A549 (cell line): ENCODE data around the gene GPR27. TPM values are rescaled to one million over a fixed set of nuclear protein-coding genes. Genes with fewer than 3 reads are reported as not detected.

Experiments
- ATAC-seq, 2 experiments: fragments of 200-7000 bp in 1 of 2; fragments of >200 bp in 1 of 2; cut with Nextera tagmentation in 1 of 2; cut with Tn5 transposase in 1 of 2; 3 replicates each; pipeline versions ENCODE4 v1.8.0 to v1.9.1; 2018 to 2020; ENCODE audit warnings: mild to moderate bottlenecking in 1 of 2, moderate library complexity in 1 of 2
- CTCF ChIA-PET: fragments of 300-600 bp; sonication (Branson Sonifier 250); formaldehyde crosslinking; extraction: SDS; loops from one replicate; lab custom pipeline; 2021; ENCODE audit warnings: antibody characterized with exemption, inconsistent platforms; lab: Yijun Ruan, JAX
- POLR2A ChIA-PET: fragments of 350-600 bp; formaldehyde crosslinking; extraction: SDS; loops from one replicate; lab custom pipeline; 2021; ENCODE audit warnings: antibody characterized with exemption, inconsistent platforms; lab: Yijun Ruan, JAX
- DNase-seq, 2 experiments: peaks; one replicate each; pipeline versions ENCODE4 v3.0.0 to v3.0.0-alpha.2; 2011 to 2016; ENCODE audit warnings: low read depth in 1 of 2, low spot score in 1 of 2
- FAIRE-seq: peaks from 2 replicates; lab custom pipeline; 2011; peaks lifted over from hg19 to GRCh38; lab: Jason Lieb, UNC
- H3K27ac ChIP-seq, 2 experiments: fragments of >200 bp; sonication (Bioruptor Twin); formaldehyde crosslinking; 3 replicates each; pipeline ENCODE4 v1.5.1; 2016 to 2017
- H3K4me1 ChIP-seq: fragments of >200 bp; sonication (Bioruptor Twin); formaldehyde crosslinking; 3 replicates; pipeline ENCODE4 v1.6.1; 2016
- H3K4me2 ChIP-seq: fragments of >200 bp; sonication (Bioruptor Twin); formaldehyde crosslinking; 3 replicates; pipeline ENCODE4 v1.6.1; 2016
- H3K4me3 ChIP-seq: fragments of >200 bp; sonication (Bioruptor Twin); formaldehyde crosslinking; 3 replicates; pipeline ENCODE4 v1.5.1; 2016
- H3K9me3 ChIP-seq: fragments of >200 bp; sonication (Bioruptor Twin); formaldehyde crosslinking; 3 replicates; pipeline ENCODE4 v1.6.1; 2016
- BHLHE40 ChIP-seq: IDR thresholded peaks from 2 replicates; pipeline ENCODE4 v1.6.1; 2012; ENCODE audit warnings: low read depth, low read length, inconsistent platforms
- CBX2 ChIP-seq: fragments of 200-600 bp; sonication (generic); IDR thresholded peaks from 2 replicates; pipeline ENCODE4 v1.6.1; 2016; ENCODE audit warnings: low read depth, mild to moderate bottlenecking, borderline replicate concordance
- CBX8 ChIP-seq: fragments of 200-600 bp; sonication (generic); IDR thresholded peaks from 2 replicates; pipeline ENCODE4 v1.6.1; 2016
- CHD2 ChIP-seq: fragments of 150-350 bp; IDR thresholded peaks from 2 replicates; pipeline ENCODE4 v1.6.1; 2014; ENCODE audit warnings: low read length; ENCODE audit not compliant: partially characterized antibody
- EHF ChIP-seq: fragments of 250-450 bp; sonication (Bioruptor Pico); IDR thresholded peaks from 2 replicates; pipeline ENCODE4 v1.5.0; 2020; ENCODE audit warnings: mild to moderate bottlenecking
- ELK1 ChIP-seq: fragments of 150-350 bp; IDR thresholded peaks from 2 replicates; pipeline ENCODE4 v1.6.1; 2014; ENCODE audit warnings: low read depth, mild to moderate bottlenecking, low read length
- EP300 ChIP-seq, 2 experiments: fragments of >200 bp; sonication (Bioruptor Twin); formaldehyde crosslinking; IDR thresholded peaks; 2 replicates in 1 of 2; 3 replicates in 1 of 2; pipeline ENCODE4 v1.6.1; 2016 to 2017
- FOSL2 ChIP-seq, 2 experiments: fragments of 450-650 bp in 1 of 2; fragments of >200 bp in 1 of 2; sonication (Bioruptor Twin) in 1 of 2; formaldehyde crosslinking; IDR thresholded peaks; 2 replicates each; pipeline versions ENCODE4 v1.5.0 to v1.6.1; 2016 to 2020; ENCODE audit warnings: mild to moderate bottlenecking in 1 of 2, moderate library complexity in 1 of 2
- FOXS1 ChIP-seq: fragments of 250-450 bp; sonication (Bioruptor Pico); IDR thresholded peaks from 2 replicates; pipeline ENCODE4 v1.5.0; 2020; ENCODE audit warnings: mild to moderate bottlenecking, moderate library complexity
- GATA3 ChIP-seq: IDR thresholded peaks from 2 replicates; pipeline ENCODE4 v1.6.1; 2012; ENCODE audit warnings: borderline replicate concordance
- HDAC2 ChIP-seq: fragments of 200-600 bp; sonication (generic); IDR thresholded peaks from 2 replicates; pipeline ENCODE4 v1.6.1; 2016
- HOXA7 ChIP-seq: fragments of 250-450 bp; sonication (Bioruptor Pico); IDR thresholded peaks from 2 replicates; pipeline ENCODE4 v1.5.0; 2020; ENCODE audit warnings: mild to moderate bottlenecking, moderate library complexity
- JUN ChIP-seq, 2 experiments: fragments of >200 bp; sonication (Bioruptor Twin); formaldehyde crosslinking; IDR thresholded peaks; 2 replicates in 1 of 2; 3 replicates in 1 of 2; pipeline ENCODE4 v1.6.1; 2016 to 2017
- JUNB ChIP-seq: fragments of >200 bp; sonication (Bioruptor Twin); formaldehyde crosslinking; IDR thresholded peaks from 2 replicates; pipeline ENCODE4 v1.6.1; 2016
- KDM1A ChIP-seq: fragments of 200-600 bp; sonication (generic); IDR thresholded peaks from 2 replicates; pipeline ENCODE4 v1.6.1; 2016; ENCODE audit warnings: low read depth, mild to moderate bottlenecking
- KDM5A ChIP-seq: fragments of 200-600 bp; sonication (generic); IDR thresholded peaks from 2 replicates; pipeline ENCODE4 v1.6.1; 2016; ENCODE audit warnings: antibody characterized with exemption, mild to moderate bottlenecking
- MAZ ChIP-seq: fragments of 150-350 bp; IDR thresholded peaks from 2 replicates; pipeline ENCODE4 v1.6.1; 2014; ENCODE audit warnings: antibody characterized with exemption, low read depth, low read length, borderline replicate concordance
- NFE2L2 ChIP-seq: fragments of 150-350 bp; conservative IDR thresholded peaks from 2 replicates; pipeline ENCODE4 v1.6.1; 2014; ENCODE audit warnings: low read length
- NPAS2 ChIP-seq: fragments of 250-450 bp; sonication (Bioruptor Pico); IDR thresholded peaks from 2 replicates; pipeline ENCODE4 v1.8.0; 2022; ENCODE audit warnings: mild to moderate bottlenecking, moderate library complexity, borderline replicate concordance
- NR3C1 ChIP-seq: fragments of >200 bp; sonication (Bioruptor Twin); formaldehyde crosslinking; IDR thresholded peaks from 3 replicates; pipeline ENCODE4 v1.6.1; 2017
- POLR2A ChIP-seq: IDR thresholded peaks from 2 replicates; pipeline ENCODE4 v1.6.1; 2012; ENCODE audit warnings: mild to moderate bottlenecking, low read length
- RAD21 ChIP-seq, 2 experiments: fragments of >200 bp in 1 of 2; sonication (Bioruptor Twin) in 1 of 2; formaldehyde crosslinking in 1 of 2; IDR thresholded peaks in 1 of 2; conservative IDR thresholded peaks in 1 of 2; 2 replicates in 1 of 2; 3 replicates in 1 of 2; pipeline ENCODE4 v1.6.1; 2012 to 2018; ENCODE audit warnings: inconsistent platforms in 1 of 2
- RARB ChIP-seq: fragments of 250-450 bp; sonication (Bioruptor Pico); IDR thresholded peaks from 2 replicates; pipeline ENCODE4 v1.8.0; 2021; ENCODE audit warnings: mild to moderate bottlenecking, moderate library complexity
- RFX5 ChIP-seq: fragments of 450-650 bp; IDR thresholded peaks from 2 replicates; pipeline ENCODE4 v1.7.1; 2014; ENCODE audit warnings: antibody characterized with exemption, mild to moderate bottlenecking, moderate library complexity
- RNF2 ChIP-seq: fragments of 200-600 bp; sonication (generic); IDR thresholded peaks from 2 replicates; pipeline ENCODE4 v1.6.1; 2016; ENCODE audit warnings: low read depth, mild to moderate bottlenecking, antibody characterized with exemption, moderate library complexity, borderline replicate concordance
- SMC3 ChIP-seq: fragments of >200 bp; sonication (Bioruptor Twin); formaldehyde crosslinking; IDR thresholded peaks from 3 replicates; pipeline ENCODE4 v1.6.1; 2018; ENCODE audit warnings: inconsistent platforms
- TFCP2L1 ChIP-seq: fragments of 250-450 bp; sonication (Bioruptor Pico); IDR thresholded peaks from 2 replicates; pipeline ENCODE4 v1.5.0; 2021; ENCODE audit warnings: mild to moderate bottlenecking
- TP53 ChIP-seq: fragments of 250-450 bp; sonication (Bioruptor Pico); IDR thresholded peaks from 2 replicates; pipeline ENCODE4 v1.5.0; 2021; ENCODE audit warnings: mild to moderate bottlenecking, moderate library complexity
- ZC3H11A ChIP-seq: fragments of 450-650 bp; IDR thresholded peaks from 2 replicates; pipeline ENCODE4 v1.6.1; 2014; ENCODE audit warnings: antibody characterized with exemption, mild to moderate bottlenecking
- ZNF302 ChIP-seq: fragments of 250-450 bp; sonication (Bioruptor Pico); IDR thresholded peaks from 2 replicates; pipeline ENCODE4 v1.9.0; 2021; ENCODE audit warnings: inconsistent platforms, mild to moderate bottlenecking, moderate library complexity
- ZSCAN20 ChIP-seq: fragments of 250-450 bp; sonication (Bioruptor Pico); IDR thresholded peaks from 2 replicates; pipeline ENCODE4 v1.8.0; 2022; ENCODE audit warnings: mild to moderate bottlenecking, moderate library complexity
- WGBS: methylation state at CpG from one replicate; pipeline ENCODE4 v1.1.6; 2017; ENCODE audit errors: missing lambda C conversion rate; 5-methylcytosine and 5-hydroxymethylcytosine counted together
- polyA plus RNA-seq, 4 experiments: library from polyadenylated mRNA; depleted of rRNA in 3 of 4; stranded (reverse); fragments of >200 nt; fragmentation: RNase III in 1 of 4; extraction: RNeasy Plus Mini Kit Qiagen cat#74134 plus additional on column Dnase treatment in 1 of 4; gene quantifications; 2 replicates in 3 of 4; 3 replicates in 1 of 4; pipeline ENCODE4 v1.2.3, GENCODE V29; 2011 to 2017

The GPR27 gene
- polyA plus RNA-seq, 2 of the 4 experiments (the other 2 are of a cell fraction): 1.6 to 1.7 TPM

- no peak for ATAC-seq
- WGBS: 76% methylated on average over 1 of the region's 1 CpG
Measured at GRCh38 chr3:71742621-71743020, 11.0 kb upstream of the GPR27 start.

GRCh38 chr3:71744738-71745137 lies 8.9 kb upstream of the GPR27 start:
- no peak for FAIRE-seq
- no peak for TF ChIP-seq SMC3
- no peak for TF ChIP-seq TFCP2L1 (CRISPR knock-in tag)
- TF ChIP-seq NPAS2 (CRISPR knock-in tag): no peak
- TF ChIP-seq CBX8: no peak
- TF ChIP-seq KDM1A: no peak
- no peak for TF ChIP-seq HDAC2
- no peak for TF ChIP-seq RFX5
- no peak for TF ChIP-seq JUN (IDR thresholded peaks at IDR 0.05)
- no peak for TF ChIP-seq TP53 (CRISPR knock-in tag)
- TF ChIP-seq RNF2: no peak
- no peak for TF ChIP-seq EHF
- TF ChIP-seq ZC3H11A: no peak
- TF ChIP-seq CBX2: no peak
- TF ChIP-seq NFE2L2: no peak
- no peak for TF ChIP-seq ZSCAN20 (CRISPR knock-in tag)
- TF ChIP-seq KDM5A: no peak
- TF ChIP-seq ELK1: no peak
- H3K4me1 ChIP-seq: no peaks in the 10 kb centered on the region
- ChIA-PET POLR2A (no interaction called here), CTCF (interaction anchor here (0.8 to 1.8 kb wide), 2 partner anchors 14 to 16 kb away, joined by 3 to 6 read pairs; no protein-coding TSS in a partner anchor)
- no peak for DNase-seq
- no peak overlapping the region for H3K27ac ChIP-seq
- no peak overlapping the region for H3K4me2 ChIP-seq
- no peak for ATAC-seq
- 46% methylated on average over 3 of the region's 3 CpGs for WGBS
- peaks cover 33% of the 10 kb centered on the region for H3K9me3 ChIP-seq
- no peak overlapping the region for H3K4me3 ChIP-seq

More at GRCh38 chr3:71742621-71743020, 11.0 kb upstream of the GPR27 start:
- peaks cover 35% of the 10 kb centered on the region for H3K9me3 ChIP-seq
- no peak overlapping the region for H3K27ac ChIP-seq
- H3K4me1 ChIP-seq: no peaks in the 10 kb centered on the region
- CTCF ChIA-PET: interaction anchor here (0.9 kb wide), 1 partner anchor 14 kb away, joined by 3 read pairs; no protein-coding TSS in a partner anchor
- no peak for TF ChIP-seq JUNB
- TF ChIP-seq NPAS2 (CRISPR knock-in tag): no peak
- no peak for TF ChIP-seq ZNF302 (CRISPR knock-in tag)
- no peak for TF ChIP-seq KDM5A
- no peak for TF ChIP-seq EHF
- TF ChIP-seq TP53 (CRISPR knock-in tag): no peak
- no peak overlapping the region for H3K4me2 ChIP-seq
- POLR2A ChIA-PET: no interaction called here
- FAIRE-seq (no peak), DNase-seq (no peak)
- H3K4me3 ChIP-seq: no peak overlapping the region

DNA sequence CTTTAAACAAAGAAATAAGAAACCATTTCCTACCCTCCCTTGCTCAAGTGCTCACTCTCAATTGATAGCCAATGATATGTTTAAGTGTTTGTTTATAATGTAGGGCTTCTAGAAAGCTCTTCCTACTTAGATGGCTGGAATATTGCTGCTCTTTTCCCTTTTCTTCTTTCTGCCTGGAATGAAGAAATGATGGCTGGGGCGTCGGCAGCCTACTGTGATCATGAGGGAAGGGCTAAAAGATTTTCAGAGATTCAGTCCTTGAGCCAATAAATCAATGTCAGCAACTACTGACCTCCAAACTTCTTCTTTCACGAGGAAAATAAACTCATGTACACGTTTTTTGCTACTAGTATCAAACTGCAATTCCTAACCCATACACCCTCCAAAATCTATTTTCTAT lies 2.1 kb upstream of the GPR27 start:
- FAIRE-seq (no peak), DNase-seq (no peak), ATAC-seq (no peak)
- H3K9me3 ChIP-seq: no peaks in the 10 kb centered on the region
- TF ChIP-seq BHLHE40 (no peak), SMC3 (no peak), EHF (no peak), RNF2 (no peak), FOXS1 (CRISPR knock-in tag) (no peak), MAZ (no peak), FOSL2 (IDR thresholded peaks at IDR 0.05) (no peak), FOSL2 (CRISPR knock-in tag; IDR thresholded peaks at IDR 0.05) (no peak), JUNB (no peak), HOXA7 (no peak), CBX8 (no peak), EP300 (IDR thresholded peaks at IDR 0.05) (no peak), RAD21 (conservative IDR thresholded peaks at IDR 0.05 in 1 of 2, IDR thresholded peaks at IDR 0.05 in 1 of 2) (no peak), POLR2A (no peak), GATA3 (no peak), TFCP2L1 (CRISPR knock-in tag) (no peak), NR3C1 (no peak), CHD2 (no peak), JUN (IDR thresholded peaks at IDR 0.05) (no peak), CBX2 (no peak), RARB (no peak)
- H3K4me1 ChIP-seq: no peaks in the 10 kb centered on the region
- POLR2A ChIA-PET: no interaction called here
- H3K27ac ChIP-seq: no peak overlapping the region
- H3K4me2 ChIP-seq: no peak overlapping the region
- WGBS: 52% methylated on average over 4 of the region's 4 CpGs
- H3K4me3 ChIP-seq: no peak overlapping the region
- CTCF ChIA-PET: no interaction called here
